NCI-H524 (cell line): ENCODE measurements around the gene RGS6.

Source experiments
- DNase-seq, 2 experiments: peaks; one replicate each; lab custom pipeline; 2025; lab: John Stamatoyannopoulos, UW

Gene RGS6

DNA sequence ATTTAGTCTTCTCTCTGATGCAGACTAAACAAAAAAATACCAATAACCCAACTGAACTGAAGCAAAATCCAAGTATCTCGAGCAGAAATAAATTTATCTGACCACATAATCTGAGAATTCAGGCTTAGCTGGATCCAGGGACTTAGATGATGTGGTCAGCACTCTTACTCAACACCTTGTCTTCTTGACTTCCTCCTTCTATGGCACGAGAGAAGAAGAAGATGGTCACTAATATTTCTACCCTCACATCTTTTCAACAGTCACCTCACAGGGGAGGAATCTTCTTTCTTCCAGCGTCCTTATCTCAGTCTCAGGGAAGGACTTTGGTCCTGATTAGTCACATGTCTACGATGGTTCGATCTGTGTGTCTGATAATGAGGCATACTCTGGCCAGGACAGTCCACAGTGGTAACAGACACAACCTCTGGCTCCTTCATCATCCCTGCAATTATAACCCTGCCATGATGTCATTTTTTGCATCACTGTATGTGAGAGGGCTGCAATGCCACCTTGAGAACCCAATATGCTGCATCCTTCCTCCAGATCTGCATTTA is 15.8 kb downstream of the RGS6 start:
- DNase-seq = no peak

DNA sequence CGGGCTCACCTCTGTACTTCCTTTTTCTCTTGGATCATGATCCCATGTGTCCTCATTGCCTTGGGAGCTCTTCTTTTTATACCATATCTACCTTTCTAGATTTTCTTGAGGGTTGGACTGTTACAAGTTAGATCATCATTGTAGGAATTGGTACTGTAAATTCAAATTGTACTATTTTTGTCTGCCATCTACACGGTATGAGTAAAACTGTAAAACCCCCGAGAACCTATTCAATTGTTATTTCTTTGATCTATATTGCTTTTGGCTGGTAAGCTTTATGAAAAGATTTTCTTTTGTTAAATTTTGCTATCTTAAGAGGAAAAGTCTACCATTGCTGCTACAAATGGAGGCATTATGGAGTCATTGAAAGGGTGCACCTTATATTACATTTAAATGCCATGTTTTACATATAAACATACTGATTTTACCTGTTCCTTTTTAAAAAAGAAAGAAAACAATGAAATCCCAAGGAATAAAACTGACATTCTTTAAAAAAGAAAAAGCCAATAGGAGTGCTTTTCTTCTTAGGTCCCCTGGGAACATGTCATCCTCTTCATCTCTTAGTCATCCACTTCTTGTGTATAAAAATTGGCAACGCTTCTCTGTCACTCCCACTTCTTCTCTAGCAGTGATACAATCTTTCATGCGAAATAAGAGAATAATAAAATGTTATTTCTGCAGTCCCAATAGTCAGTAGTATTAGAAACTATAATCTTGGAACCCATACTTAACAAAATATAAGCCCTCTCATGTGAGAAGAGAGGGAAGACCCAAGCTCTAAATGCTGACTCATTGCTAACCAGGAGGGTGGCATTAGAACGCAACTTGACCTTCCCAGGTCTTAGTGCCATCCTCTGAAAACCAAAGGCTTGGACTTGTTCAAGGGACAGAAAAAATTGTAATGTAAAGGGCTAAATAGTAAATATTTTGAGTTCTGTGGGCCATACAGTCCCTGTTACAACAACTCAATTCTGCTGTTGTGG is 20.4 kb downstream of the RGS6 start:
- DNase-seq = no peak

DNA sequence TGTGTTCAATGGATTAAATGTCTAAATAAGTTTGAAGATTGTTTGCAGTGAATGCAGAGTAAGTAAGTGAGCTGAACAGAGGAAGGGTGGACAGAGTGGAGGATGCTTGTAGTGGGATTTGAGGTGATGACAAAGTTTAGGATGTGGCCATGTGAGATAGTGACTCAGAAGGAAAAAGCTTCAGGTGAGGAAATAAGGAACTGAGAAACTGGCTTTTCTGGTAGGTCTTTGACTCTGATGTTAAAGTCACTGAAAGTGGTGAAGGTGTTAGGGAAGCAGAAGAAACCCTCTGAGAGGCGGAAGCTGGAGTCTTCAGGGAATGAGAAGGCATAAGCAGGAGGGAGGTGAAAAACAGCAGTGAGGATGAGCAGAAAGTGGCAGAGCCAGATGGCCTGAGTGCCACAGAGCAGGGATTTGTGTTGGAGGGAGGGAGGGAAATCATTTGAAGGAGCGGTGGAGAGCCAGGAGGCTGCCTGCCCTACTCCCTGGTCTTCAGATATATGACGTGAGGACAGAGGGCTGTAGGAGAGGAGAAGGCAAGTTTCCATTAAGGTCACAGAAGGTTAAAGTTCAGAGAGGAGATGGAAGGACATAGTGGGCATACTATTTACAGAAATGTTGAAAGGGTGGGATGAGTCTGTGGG is 24.8 kb downstream of the RGS6 start:
- peak; percentile 83 to 93 for DNase-seq

DNA sequence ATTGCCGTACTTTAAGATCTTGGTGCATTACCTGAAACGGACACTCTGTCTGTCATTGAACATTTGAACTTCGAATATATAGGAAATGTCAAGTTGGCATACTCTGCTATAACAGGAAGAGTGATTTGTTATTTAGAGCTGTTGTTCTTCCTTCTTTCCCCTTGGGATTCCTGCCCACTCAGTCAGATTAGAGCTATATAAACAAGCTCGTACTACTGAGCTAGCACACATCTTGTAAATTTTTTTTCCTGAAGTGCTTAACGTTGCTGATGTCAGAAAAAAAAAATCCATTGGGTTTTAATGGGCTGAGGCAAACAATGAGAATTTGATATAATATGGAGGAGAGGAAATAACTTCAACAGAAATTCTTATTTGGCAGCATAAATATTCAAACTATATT is 26.8 kb downstream of the RGS6 start:
- DNase-seq = peak in 1 of 2 experiments; percentile 25

DNA sequence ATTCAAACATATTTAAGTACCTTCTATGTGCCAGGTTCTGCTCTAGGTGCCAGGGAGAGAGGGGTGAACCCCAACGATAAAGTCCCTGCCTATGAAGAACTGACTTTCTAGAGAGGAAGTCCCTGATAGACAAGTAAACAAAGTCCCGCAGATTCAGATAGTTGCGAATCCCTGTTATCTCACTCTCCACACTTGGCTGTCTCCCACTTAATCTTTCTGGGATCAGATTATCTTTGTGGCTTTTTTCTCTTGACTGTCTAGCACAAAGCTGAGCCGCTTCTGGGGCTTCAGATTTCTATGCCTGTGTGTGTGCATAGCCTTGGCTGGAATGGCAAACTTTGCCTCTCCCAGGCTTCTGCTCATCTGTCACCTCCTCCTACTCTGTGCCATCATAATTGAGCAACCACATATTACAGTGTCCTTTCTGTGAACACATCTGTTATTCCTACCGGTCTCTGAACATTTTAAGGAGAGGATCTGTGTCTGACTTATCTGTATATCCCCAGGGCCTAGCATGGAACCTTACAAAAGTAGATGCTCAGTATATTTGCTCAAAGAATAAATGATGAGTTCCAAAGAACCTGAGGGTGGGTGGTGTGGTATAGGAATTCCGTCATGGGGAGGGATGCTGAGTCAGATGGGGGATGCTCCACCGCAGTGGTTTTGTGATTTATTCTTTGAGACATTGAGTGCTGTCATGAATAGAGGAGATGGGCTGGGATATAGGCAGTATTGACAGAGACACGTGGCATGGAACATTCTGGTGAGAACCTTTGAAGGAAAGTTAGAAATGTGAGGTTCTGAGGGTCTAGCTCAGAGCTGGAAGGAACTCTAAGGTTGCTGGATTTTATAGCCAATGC is 28.5 kb downstream of the RGS6 start:
- no peak for DNase-seq

DNA sequence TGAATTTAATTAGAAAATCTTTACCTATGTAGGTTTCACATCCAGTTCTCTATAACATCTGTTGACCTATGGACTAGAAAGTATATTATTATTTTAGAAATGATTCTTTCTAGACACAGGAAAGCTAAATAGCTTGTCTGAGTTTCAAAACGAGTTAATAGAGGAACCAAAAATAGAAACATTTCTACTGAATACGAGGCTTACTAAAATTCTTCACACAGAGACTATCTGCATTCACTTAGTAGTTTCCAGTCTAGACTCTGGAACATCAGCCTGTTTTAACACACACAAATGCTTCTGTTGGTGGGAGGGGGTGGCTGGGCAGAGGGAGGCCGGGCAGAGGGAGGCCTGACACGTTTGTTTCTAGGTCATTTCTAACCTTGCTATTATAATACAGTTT is 29.7 kb downstream of the RGS6 start:
- DNase-seq = no peak

- no peak for DNase-seq
Observed at GRCh38 chr14:71964716-71965115, 32.5 kb downstream of the RGS6 start.

DNA sequence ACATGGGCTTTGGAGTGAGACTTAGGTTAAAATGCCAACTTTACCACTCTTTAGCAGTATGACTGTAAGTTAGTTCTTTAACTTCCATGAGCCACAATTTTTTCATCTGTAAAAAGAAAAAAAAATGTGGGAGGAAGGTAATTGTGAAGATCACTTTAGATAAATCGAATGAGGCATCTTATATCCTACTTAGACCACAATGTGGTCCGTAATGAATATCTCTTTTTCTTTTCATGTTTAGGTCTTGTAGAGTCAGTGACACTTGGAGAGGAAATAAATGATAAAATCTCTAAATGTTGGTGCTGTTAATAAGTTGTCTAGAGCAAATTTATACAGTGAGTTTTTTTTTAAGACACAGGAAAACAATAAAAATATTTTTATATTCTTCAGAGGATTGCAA is 34.3 kb downstream of the RGS6 start:
- DNase-seq = no peak

GRCh38 chr14:71967704-71968103 is 35.5 kb downstream of the RGS6 start:
- DNase-seq = no peak

- DNase-seq = no peak
Observed at GRCh38 chr14:71970272-71970671, 38.0 kb downstream of the RGS6 start.

GRCh38 chr14:71985538-71986189 is 53.4 kb downstream of the RGS6 start:
- DNase-seq = no peak

GRCh38 chr14:71988476-71988875 is 56.2 kb downstream of the RGS6 start:
- no peak for DNase-seq

DNA sequence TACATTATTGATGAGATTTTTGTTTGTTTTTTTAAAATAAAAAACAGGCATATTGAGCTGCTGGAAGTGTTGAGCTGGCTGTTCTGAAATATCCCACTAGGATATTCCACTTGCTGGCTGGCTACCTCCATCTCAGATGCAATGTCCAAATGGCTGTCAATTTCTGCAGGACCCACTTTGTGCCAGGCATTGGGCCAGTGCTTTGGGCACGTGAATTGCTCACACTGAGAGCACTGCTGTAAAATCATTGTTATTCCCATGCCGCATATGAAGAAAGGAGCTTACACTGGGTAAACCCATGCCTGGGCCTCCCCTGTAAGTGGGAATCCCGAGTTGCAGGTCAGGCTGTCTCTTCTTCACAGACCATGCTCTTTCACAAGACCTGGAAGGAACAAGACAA is 56.7 kb downstream of the RGS6 start:
- DNase-seq = no peak

DNA sequence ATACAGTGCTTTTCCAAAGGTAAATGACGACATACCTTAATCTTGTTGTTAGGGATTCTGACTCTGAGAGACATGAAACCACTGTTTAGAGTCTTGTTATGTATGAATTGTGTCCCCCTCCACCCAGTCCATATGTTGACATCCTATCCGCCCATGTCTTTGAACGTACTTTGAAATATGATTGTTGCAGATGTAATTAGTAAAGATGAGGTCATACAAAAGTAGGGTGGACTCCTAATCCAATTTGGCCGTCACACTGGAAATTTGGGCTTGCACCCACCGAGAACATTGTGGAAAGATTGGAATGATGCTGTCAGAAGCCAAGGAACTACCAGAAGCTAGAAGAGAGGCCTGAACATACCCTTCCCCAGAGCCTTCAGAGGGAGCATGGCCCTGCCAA is 62.2 kb downstream of the RGS6 start:
- DNase-seq = no peak

DNA sequence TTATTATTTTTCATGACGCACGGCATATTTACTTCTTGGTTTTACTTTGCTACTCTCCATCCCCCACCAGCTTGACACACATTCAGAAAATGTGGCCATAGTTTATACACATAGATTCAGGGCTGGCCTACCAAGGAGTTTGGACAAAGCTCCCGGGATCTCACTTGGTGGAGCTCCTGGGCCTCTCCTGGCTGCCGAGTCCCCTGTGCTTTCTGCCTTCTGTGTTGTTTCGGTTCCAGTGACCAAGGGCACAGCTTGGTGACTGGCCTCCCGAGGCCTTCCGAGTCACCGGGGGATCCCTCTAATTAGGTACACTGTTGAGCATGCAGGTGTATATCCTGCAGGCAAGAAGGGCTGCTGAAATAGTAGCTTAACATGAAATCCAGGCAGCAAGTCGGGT is 63.5 kb downstream of the RGS6 start:
- DNase-seq = no peak

GRCh38 chr14:71996610-71997009 is 64.4 kb downstream of the RGS6 start:
- DNase-seq = no peak

GRCh38 chr14:72000907-72001306 is 68.7 kb downstream of the RGS6 start:
- DNase-seq = no peak

GRCh38 chr14:72002731-72003130 is 70.5 kb downstream of the RGS6 start:
- DNase-seq = no peak

DNA sequence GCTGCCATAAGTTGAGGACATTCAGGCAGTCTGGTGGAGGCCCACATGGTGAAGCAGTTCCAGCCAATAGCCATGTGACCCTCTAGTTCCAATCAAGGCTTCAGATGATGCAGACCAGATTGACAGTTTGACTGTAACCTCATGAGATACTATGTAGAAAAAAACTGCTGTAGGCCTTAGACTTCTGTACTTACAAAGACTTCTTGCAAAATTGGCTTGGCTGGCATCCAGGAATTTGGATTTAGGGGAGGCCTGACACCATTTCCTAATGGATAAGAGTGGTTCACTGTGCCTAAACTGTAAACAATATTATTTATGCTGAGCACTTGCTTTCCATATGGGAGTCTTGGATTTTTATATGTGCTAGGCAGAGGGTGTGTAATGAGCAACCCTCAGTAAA is 76.4 kb downstream of the RGS6 start:
- DNase-seq = peak in 1 of 2 experiments; percentile 38

DNA sequence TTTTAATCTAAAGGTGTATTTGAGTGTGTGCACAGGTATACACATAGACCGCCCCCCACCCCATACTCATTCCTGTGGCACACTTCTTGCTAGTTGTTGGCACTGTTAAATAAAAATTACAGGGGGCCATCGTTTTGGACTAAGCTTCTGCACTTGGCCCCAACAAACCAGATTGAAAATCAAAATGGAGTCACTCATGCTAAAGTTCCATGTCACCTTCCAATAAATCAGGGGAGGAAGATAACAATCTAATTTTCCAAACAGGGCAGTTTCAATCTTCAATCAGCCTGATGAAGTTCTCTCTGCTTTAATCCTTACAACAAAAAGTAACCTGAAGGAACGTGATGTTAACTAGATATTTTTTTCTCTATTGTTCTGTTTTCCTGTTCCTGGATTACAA is 78.2 kb downstream of the RGS6 start:
- no peak for DNase-seq

- no peak for DNase-seq
Observed at GRCh38 chr14:72013721-72014345, 81.6 kb downstream of the RGS6 start.
